Left ventricle myocardium inferior (tissue), 1 donor: ENCODE results near the gene AGBL4. TPM values are rescaled to one million over a fixed set of nuclear protein-coding genes. Genes with fewer than 3 reads are reported as not detected.

Experiments used
- DNase-seq: peaks from one replicate; pipeline ENCODE4 v3.0.0-alpha.2; 2020
- H3K27ac ChIP-seq: fragments of 200-600 bp; replicated peaks from 2 replicates; pipeline ENCODE4 v1.8.0; 2021
- H3K27me3 ChIP-seq: fragments of 200-600 bp; 2 replicates; pipeline ENCODE4 v1.8.0; 2021; ENCODE audit warnings: low read depth
- H3K36me3 ChIP-seq: fragments of 200-600 bp; 2 replicates; pipeline ENCODE4 v1.8.0; 2021
- H3K4me1 ChIP-seq: fragments of 200-600 bp; 2 replicates; pipeline ENCODE4 v1.8.0; 2021
- H3K4me3 ChIP-seq: fragments of 200-600 bp; 2 replicates; pipeline ENCODE4 v1.8.0; 2021; ENCODE audit warnings: mild to moderate bottlenecking, moderate library complexity
- H3K9me3 ChIP-seq: fragments of 200-600 bp; replicated peaks from 2 replicates; pipeline ENCODE4 v1.8.0; 2021
- CTCF ChIP-seq: fragments of 200-600 bp; IDR thresholded peaks from 2 replicates; pipeline ENCODE4 v1.8.0; 2021; ENCODE audit warnings: antibody characterized with exemption, mild to moderate bottlenecking, borderline replicate concordance
- intact Hi-C: fragments of 100-400 bp; cut with micrococcal nuclease; formaldehyde crosslinking; loops from one replicate; pipeline ENCODE4 v1.11.0; 2022
- total RNA-seq: library from RNA; stranded (reverse); fragmentation: NEBNext Ultra II Directional; extraction: Animal tissue kit (Norgen Biotek cat#: 25700); gene quantifications from one replicate; pipeline ENCODE4 v1.2.1, GENCODE V29; 2021
- donor health status: DM: no; HTN: yes; CAD: no; lungs with severe emphysema.

AGBL4 gene
- total RNA-seq, 1 donor from 2014 or later, result 0.38 TPM

- DNase-seq, result no peak
- no peaks in the 10 kb centered on the region for H3K9me3 ChIP-seq
- TF ChIP-seq CTCF, result no peak
Observed at GRCh38 chr1:48936436-48936835, 1087.3 kb downstream of the AGBL4 start.

GRCh38 chr1:48932366-48932765 is 1091.4 kb downstream of the AGBL4 start:
- Histone ChIP-seq H3K4me1 (no peaks in the 10 kb centered on the region), H3K27me3 (no peaks in the 10 kb centered on the region), H3K4me3 (no peak overlapping the region), H3K36me3 (no peaks in the 10 kb centered on the region), H3K9me3 (no peaks in the 10 kb centered on the region), H3K27ac (no peak overlapping the region)
- no peak for DNase-seq
- intact Hi-C loops, result no loop called here
- no peak for TF ChIP-seq CTCF

More at GRCh38 chr1:48936436-48936835, 1087.3 kb downstream of the AGBL4 start:
- Histone ChIP-seq H3K4me1 (peaks cover 3% of the 10 kb centered on the region), H3K27me3 (no peaks in the 10 kb centered on the region), H3K4me3 (no peak overlapping the region), H3K27ac (no peak overlapping the region), H3K36me3 (no peaks in the 10 kb centered on the region)
- intact Hi-C loops, result no loop called here

GRCh38 chr1:48931506-48932192 is 1092.1 kb downstream of the AGBL4 start:
- TF ChIP-seq CTCF, result no peak

GRCh38 chr1:48930011-48930410 is 1093.7 kb downstream of the AGBL4 start:
- no peak overlapping the region for H3K4me3 ChIP-seq
- no peak for TF ChIP-seq CTCF
- no peaks in the 10 kb centered on the region for H3K4me1 ChIP-seq
- no peaks in the 10 kb centered on the region for H3K36me3 ChIP-seq
- H3K27ac ChIP-seq, result no peak overlapping the region
- DNase-seq, result no peak
- intact Hi-C loops, result no loop called here
- H3K27me3 ChIP-seq, result no peaks in the 10 kb centered on the region
- H3K9me3 ChIP-seq, result no peaks in the 10 kb centered on the region

More at GRCh38 chr1:48931506-48932192, 1092.1 kb downstream of the AGBL4 start:
- no peaks in the 10 kb centered on the region for H3K9me3 ChIP-seq
- H3K4me1 ChIP-seq, result no peaks in the 10 kb centered on the region
- H3K27me3 ChIP-seq, result no peaks in the 10 kb centered on the region
- no peak overlapping the region for H3K4me3 ChIP-seq
- H3K36me3 ChIP-seq, result no peaks in the 10 kb centered on the region
- H3K27ac ChIP-seq, result no peak overlapping the region
- intact Hi-C loops, result no loop called here
- no peak for DNase-seq

- no peaks in the 10 kb centered on the region for H3K9me3 ChIP-seq
- DNase-seq, result no peak
- no peaks in the 10 kb centered on the region for H3K4me1 ChIP-seq
- no peaks in the 10 kb centered on the region for H3K27me3 ChIP-seq
- H3K27ac ChIP-seq, result no peak overlapping the region
- H3K4me3 ChIP-seq, result no peak overlapping the region
- H3K36me3 ChIP-seq, result no peaks in the 10 kb centered on the region
- no peak for TF ChIP-seq CTCF
- intact Hi-C loops, result no loop called here
Observed at GRCh38 chr1:48924099-48924498, 1099.7 kb downstream of the AGBL4 start.
